K562 (cell line): Measurements from ENCODE around the gene RBMS3. TPM values are rescaled to one million over a fixed set of nuclear protein-coding genes. Genes with fewer than 3 reads are reported as not detected.

Experiments used
- ATAC-seq: fragments of 200-7000 bp; cut with Tn5 transposase; 3 replicates; pipeline ENCODE4 v1.9.1; 2020; ENCODE audit warnings: moderate library complexity
- BruUV-seq: library from RNA; stranded (reverse); fragments of 400-500 nt; replicated peaks from 2 replicates; lab custom pipeline; 2021; lab: Mats Ljungman, UMichigan
- CTCF ChIA-PET: fragments of 300-600 bp; formaldehyde crosslinking; extraction: SDS; loops from one replicate; lab custom pipeline; 2021; ENCODE audit warnings: low intra/inter-chr PET ratio; lab: Yijun Ruan, JAX
- POLR2A ChIA-PET: fragments of 300-600, 350-650 bp; sonication (Branson Sonifier 250); formaldehyde crosslinking; extraction: SDS; loops from one replicate; lab custom pipeline; 2021; ENCODE audit warnings: antibody characterized with exemption, inconsistent platforms; lab: Yijun Ruan, JAX
- DNase-seq, 4 experiments: peaks; one replicate each; pipeline versions ENCODE4 v3.0.0 to v3.0.0-alpha.2; 2011 to 2018; ENCODE audit warnings: low spot score in 3 of 4, mixed read lengths in 3 of 4; ENCODE audit errors: extremely low read depth in 1 of 4
- FAIRE-seq: peaks from 2 replicates; lab custom pipeline; 2011; peaks lifted over from hg19 to GRCh38; lab: Jason Lieb, UNC
- H2AFZ ChIP-seq: 2 replicates; pipeline ENCODE4 v1.6.0; 2011; ENCODE audit warnings: low read depth, low read length, control low read depth, inconsistent platforms
- H3K27ac ChIP-seq: fragments of 200-600 bp; 3 replicates; pipeline ENCODE4 v1.8.0; 2011; ENCODE audit warnings: low read depth, mild to moderate bottlenecking, control low read depth, inconsistent platforms, low read length, moderate library complexity, mixed read lengths; ENCODE audit errors: extremely low read depth
- H3K27me3 ChIP-seq, 2 experiments: fragments of 300-600 bp in 1 of 2; 2 replicates in 1 of 2; 3 replicates in 1 of 2; pipeline versions ENCODE4 v1.6.0 to v1.8.0; 2011; ENCODE audit warnings: inconsistent platforms in 2 of 2, low read length in 2 of 2, mild to moderate bottlenecking in 1 of 2, mixed read lengths in 1 of 2, moderate library complexity in 1 of 2; ENCODE audit not compliant: control insufficient read depth in 2 of 2, insufficient read depth in 2 of 2
- H3K36me3 ChIP-seq: fragments of 300-600 bp; 3 replicates; pipeline ENCODE4 v1.8.0; 2011; ENCODE audit warnings: mild to moderate bottlenecking, low read length, inconsistent platforms; ENCODE audit not compliant: control insufficient read depth, insufficient read depth
- H3K4me1 ChIP-seq, 2 experiments: fragments of 200-600 bp in 1 of 2; replicated peaks in 1 of 2; 2 replicates in 1 of 2; 3 replicates in 1 of 2; pipeline versions ENCODE4 v1.5.1 to v1.8.0; 2011; ENCODE audit warnings: inconsistent platforms in 2 of 2, low read length in 2 of 2, mild to moderate bottlenecking in 1 of 2, mixed read lengths in 1 of 2, moderate library complexity in 1 of 2; ENCODE audit not compliant: control insufficient read depth in 2 of 2, insufficient read depth in 2 of 2
- H3K4me2 ChIP-seq: 2 replicates; pipeline ENCODE4 v1.6.1; 2011; ENCODE audit warnings: low read length, control low read depth, inconsistent platforms, mixed read lengths; ENCODE audit not compliant: insufficient read depth
- H3K4me3 ChIP-seq: fragments of 200-600 bp; sonication (generic), shearing (Covaris generic); 2 replicates; pipeline ENCODE4 v1.5.1; 2016; ENCODE audit warnings: control low read depth, inconsistent platforms
- H3K79me2 ChIP-seq: fragments of 200-600 bp; 3 replicates; pipeline ENCODE4 v1.8.0; 2011; ENCODE audit warnings: low read length, inconsistent platforms; ENCODE audit not compliant: control insufficient read depth, insufficient read depth
- H3K9ac ChIP-seq, 2 experiments: 2 replicates each; pipeline versions ENCODE4 v1.6.0 to v1.6.1; 2011; ENCODE audit warnings: low read depth in 2 of 2, low read length in 2 of 2, control low read depth in 1 of 2, inconsistent platforms in 1 of 2, mild to moderate bottlenecking in 1 of 2, mixed read lengths in 1 of 2; ENCODE audit not compliant: insufficient read depth in 1 of 2
- H3K9me1 ChIP-seq: one replicate; pipeline ENCODE4 v1.6.0; 2011; ENCODE audit warnings: inconsistent platforms, mild to moderate bottlenecking, low read length, moderate library complexity; ENCODE audit not compliant: control insufficient read depth, insufficient read depth
- H3K9me3 ChIP-seq: replicated peaks from 2 replicates; pipeline ENCODE4 v1.5.1; 2011; ENCODE audit warnings: low read depth, low read length, inconsistent platforms; ENCODE audit not compliant: control insufficient read depth, insufficient read depth
- H4K20me1 ChIP-seq: replicated peaks from 2 replicates; pipeline ENCODE4 v1.6.1; 2011; ENCODE audit warnings: low read length, inconsistent platforms, mixed read lengths; ENCODE audit not compliant: control insufficient read depth, insufficient read depth
- CREB3L1 ChIP-seq: fragments of 450-650 bp; IDR thresholded peaks from 2 replicates; pipeline ENCODE4 v1.6.1; 2014; ENCODE audit warnings: low read depth, mild to moderate bottlenecking, moderate library complexity, borderline replicate concordance
- FOXA1 ChIP-seq: fragments of 450-650 bp; IDR thresholded peaks from 2 replicates; pipeline ENCODE4 v1.6.1; 2016; ENCODE audit warnings: mild to moderate bottlenecking, borderline replicate concordance
- FOXO4 ChIP-seq: fragments of 450-650 bp; formaldehyde crosslinking; IDR thresholded peaks from 2 replicates; pipeline ENCODE4 v1.4.0; 2020; ENCODE audit warnings: mild to moderate bottlenecking, moderate library complexity
- MEIS2 ChIP-seq: fragments of 450-650 bp; IDR thresholded peaks from 2 replicates; pipeline ENCODE4 v1.6.1; 2014; ENCODE audit warnings: mild to moderate bottlenecking; ENCODE audit not compliant: partially characterized antibody
- RAD51 ChIP-seq: fragments of 450-650 bp; IDR thresholded peaks from 2 replicates; pipeline ENCODE4 v1.7.1; 2016; ENCODE audit warnings: low read depth, mild to moderate bottlenecking, borderline replicate concordance
- RBM17 ChIP-seq: fragments of 200-400 bp; formaldehyde crosslinking; IDR thresholded peaks from 2 replicates; pipeline ENCODE4 v1.6.1; 2017; ENCODE audit warnings: low read depth, mild to moderate bottlenecking, low read length, borderline replicate concordance
- RUNX1 ChIP-seq: sonication (generic); IDR thresholded peaks from 2 replicates; pipeline ENCODE4 v1.6.1; 2016; ENCODE audit warnings: antibody characterized with exemption, low read depth
- SMC3 ChIP-seq: conservative IDR thresholded peaks from 2 replicates; pipeline ENCODE4 v1.6.1; 2011; ENCODE audit warnings: low read depth, low read length, improper control_type of control experiment; ENCODE audit not compliant: insufficient read depth
- ZNF639 ChIP-seq, 2 experiments: fragments of 200-800 bp in 1 of 2; sonication (Bioruptor generic) in 1 of 2; sonication (generic) in 1 of 2; formaldehyde crosslinking in 1 of 2; IDR thresholded peaks in 1 of 2; conservative IDR thresholded peaks in 1 of 2; 2 replicates each; pipeline versions ENCODE4 v1.5.0 to v1.6.1; 2016 to 2020; ENCODE audit warnings: missing compliant biosample characterization in 1 of 2, missing genetic modification characterization in 1 of 2, missing genetic modification reagents in 1 of 2
- WGBS: fragments of 100-300 bp; shearing (Covaris generic); methylation state at CpG from one replicate; pipeline ENCODE4 v1.1.6; 2016; ENCODE audit warnings: low coverage, mixed read lengths; ENCODE audit not compliant: insufficient coverage; ENCODE audit errors: missing lambda C conversion rate; 5-methylcytosine and 5-hydroxymethylcytosine counted together
- in situ Hi-C: fragments of 300-500 bp; cut with MboI; formaldehyde crosslinking; loops from 4 replicates; pipeline ENCODE4 v1.15.0; 2018; ENCODE audit warnings: inconsistent platforms, mixed read lengths
- intact Hi-C: fragments of 100-400 bp; cut with micrococcal nuclease; formaldehyde crosslinking; loops from 2 replicates; pipeline ENCODE4 v1.14.2; 2022
- polyA plus RNA-seq, 8 experiments: library from polyadenylated mRNA; depleted of rRNA in 4 of 8; stranded (reverse) in 5 of 8; unstranded in 3 of 8; fragments of >200 nt; fragmentation: Nextera tagmentation in 2 of 8; fragmentation: Illumina TruSeq in 1 of 8; extraction: Ambion mirVana in 2 of 8; extraction: Trizol in 1 of 8; gene quantifications; 2 replicates each; pipeline versions ENCODE4 v1.2.1 to v1.2.3, GENCODE V29; 2011 to 2014; ENCODE audit warnings: inconsistent platforms in 1 of 8, missing spikeins in 1 of 8
- total RNA-seq, 7 experiments: library from RNA; depleted of rRNA in 6 of 7; stranded (reverse); fragments of >200 nt in 6 of 7; fragmentation: Illumina TruSeq in 2 of 7; extraction: Trizol in 2 of 7; gene quantifications; 2 replicates each; pipeline versions ENCODE4 v1.2.1 to v1.2.3, GENCODE V29; 2011 to 2021; ENCODE audit warnings: low replicate concordance in 1 of 7
- TF ChIP-seq, protein P1 (sequence below): fragments of 450-650 bp; formaldehyde crosslinking; IDR thresholded peaks from 2 replicates; pipeline ENCODE4 v1.4.0; 2020; ENCODE audit warnings: mild to moderate bottlenecking, moderate library complexity
- TF ChIP-seq, protein P2 (sequence below): fragments of 450-650 bp; formaldehyde crosslinking; IDR thresholded peaks from 2 replicates; pipeline ENCODE4 v1.4.0; 2020; ENCODE audit warnings: mild to moderate bottlenecking, mixed read lengths

Gene RBMS3
- total and polyA plus RNA-seq, 9 of the 15 experiments (the other 6 are each of a cell fraction or from before 2014, with no cell fraction given) = 0.20 TPM; not detected in 8

DNA sequence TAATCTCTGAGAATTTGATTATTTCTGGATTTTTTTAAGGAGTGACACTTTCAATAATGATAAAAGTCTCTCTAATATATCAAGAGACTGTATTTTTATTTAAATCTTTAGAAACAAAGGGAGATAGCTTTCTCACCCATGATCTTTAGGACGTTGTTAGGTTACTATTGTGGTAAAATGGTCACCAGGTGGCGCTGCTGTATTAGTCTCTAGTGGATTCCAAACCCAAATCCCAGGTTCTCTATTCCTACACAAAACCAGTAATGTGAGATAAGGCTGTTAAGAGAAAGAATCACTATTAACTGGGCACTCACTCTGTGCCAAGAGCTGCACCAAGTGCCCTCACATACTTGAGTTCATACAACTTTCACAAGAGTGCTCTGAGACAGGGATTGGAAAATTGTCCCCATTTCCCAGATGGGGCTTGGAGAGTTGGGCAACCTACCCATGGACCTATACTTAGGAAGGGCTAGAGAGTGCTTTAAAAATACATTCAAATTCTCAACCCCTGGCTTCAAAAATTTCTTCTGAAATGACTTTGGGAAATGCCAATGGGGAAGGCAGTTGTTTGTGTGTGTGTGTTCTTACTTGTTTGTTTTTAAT, 732.2 kb downstream of the RBMS3 start (continued):
- TF ChIP-seq, protein P1, sequence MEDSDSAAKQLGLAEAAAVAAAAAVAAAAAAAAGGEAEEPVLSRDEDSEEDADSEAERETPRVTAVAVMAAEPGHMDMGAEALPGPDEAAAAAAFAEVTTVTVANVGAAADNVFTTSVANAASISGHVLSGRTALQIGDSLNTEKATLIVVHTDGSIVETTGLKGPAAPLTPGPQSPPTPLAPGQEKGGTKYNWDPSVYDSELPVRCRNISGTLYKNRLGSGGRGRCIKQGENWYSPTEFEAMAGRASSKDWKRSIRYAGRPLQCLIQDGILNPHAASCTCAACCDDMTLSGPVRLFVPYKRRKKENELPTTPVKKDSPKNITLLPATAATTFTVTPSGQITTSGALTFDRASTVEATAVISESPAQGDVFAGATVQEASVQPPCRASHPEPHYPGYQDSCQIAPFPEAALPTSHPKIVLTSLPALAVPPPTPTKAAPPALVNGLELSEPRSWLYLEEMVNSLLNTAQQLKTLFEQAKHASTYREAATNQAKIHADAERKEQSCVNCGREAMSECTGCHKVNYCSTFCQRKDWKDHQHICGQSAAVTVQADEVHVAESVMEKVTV (CRISPR knock-in tag) = peak; percentile 36; the same call in 1 of the 2 replicates
- TF ChIP-seq SMC3 = peak; percentile 41; the same call in 1 of the 2 replicates

DNA sequence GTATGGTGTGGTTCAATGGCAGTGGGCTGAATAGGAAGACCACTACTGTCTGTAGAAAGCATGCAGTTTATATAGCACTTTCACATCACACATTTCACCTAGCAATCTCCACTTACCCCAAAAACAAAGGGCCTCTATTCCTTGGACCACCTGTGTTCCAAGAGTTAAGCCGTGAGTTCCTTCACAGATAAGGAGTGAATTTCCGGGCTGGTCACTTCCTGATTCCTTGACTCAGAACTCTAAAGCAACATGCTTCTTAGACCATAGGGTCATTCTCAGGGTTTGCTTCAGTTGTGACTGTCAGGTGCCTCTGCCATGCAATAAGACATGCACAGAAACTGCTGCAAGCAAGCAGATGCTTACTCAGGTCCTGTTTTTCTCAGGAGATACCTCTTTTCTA, 737.0 kb downstream of the RBMS3 start:
- Histone ChIP-seq H3K79me2 (no peaks in the 10 kb centered on the region), H4K20me1 (no peaks in the 10 kb centered on the region), H3K4me1 (no peaks in the 10 kb centered on the region), H3K4me3 (no peak overlapping the region), H3K4me2 (no peak overlapping the region), H3K27me3 (no peaks in the 10 kb centered on the region), H3K27ac (no peak overlapping the region), H3K36me3 (no peaks in the 10 kb centered on the region), H3K9me1 (no peaks in the 10 kb centered on the region), H3K9me3 (0 out of 2 replicates have a peak, but pooled peaks cover 2% of the 10 kb centered on the region), H2AFZ (no peak overlapping the region), H3K9ac (no peak overlapping the region)
- intact Hi-C loops (no loop called here), in situ Hi-C loops (no loop called here)
- POLR2A ChIA-PET = no interaction called here
- CTCF ChIA-PET = no interaction called here
- DNase-seq (no peak), FAIRE-seq (no peak), ATAC-seq (no peak)
- BruUV-seq = no TSS peak
- 0% methylated on average over 2 of the region's 2 CpGs for WGBS
- TF ChIP-seq FOXA1 (no peak), ZNF639 (CRISPR knock-in tag; conservative IDR thresholded peaks at IDR 0.05 in 1 of 2, IDR thresholded peaks at IDR 0.05 in 1 of 2) (no peak), RBM17 (no peak), CREB3L1 (no peak), MEIS2 (no peak), RUNX1 (no peak), FOXO4 (CRISPR knock-in tag) (no peak), RAD51 (no peak)
- TF ChIP-seq, protein P2, sequence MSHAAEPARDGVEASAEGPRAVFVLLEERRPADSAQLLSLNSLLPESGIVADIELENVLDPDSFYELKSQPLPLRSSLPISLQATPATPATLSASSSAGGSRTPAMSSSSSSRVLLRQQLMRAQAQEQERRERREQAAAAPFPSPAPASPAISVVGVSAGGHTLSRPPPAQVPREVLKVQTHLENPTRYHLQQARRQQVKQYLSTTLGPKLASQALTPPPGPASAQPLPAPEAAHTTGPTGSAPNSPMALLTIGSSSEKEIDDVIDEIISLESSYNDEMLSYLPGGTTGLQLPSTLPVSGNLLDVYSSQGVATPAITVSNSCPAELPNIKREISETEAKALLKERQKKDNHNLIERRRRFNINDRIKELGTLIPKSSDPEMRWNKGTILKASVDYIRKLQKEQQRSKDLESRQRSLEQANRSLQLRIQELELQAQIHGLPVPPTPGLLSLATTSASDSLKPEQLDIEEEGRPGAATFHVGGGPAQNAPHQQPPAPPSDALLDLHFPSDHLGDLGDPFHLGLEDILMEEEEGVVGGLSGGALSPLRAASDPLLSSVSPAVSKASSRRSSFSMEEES (CRISPR knock-in tag) = no peak
